Right cardiac atrium (tissue), 5 donors: Measurements from ENCODE around the gene GPRC5A. TPM values are rescaled to one million over a fixed set of nuclear protein-coding genes. Genes with fewer than 3 reads are reported as not detected.
"Not testable (repeated sequence)": the region's sequence is repeated elsewhere in the genome, so short reads cannot be mapped to it uniquely, and the experiment has no call there.

Experiments
- ATAC-seq, 2 donors: fragments of 200-7000 bp; cut with Tn5 transposase; one replicate each; pipeline versions ENCODE4 v1.8.0 to v1.9.1; 2020; ENCODE audit warnings: moderate library complexity in 2 of 2, mild to moderate bottlenecking in 1 of 2
- DNase-seq, 3 donors: peaks; one replicate each; pipeline ENCODE4 v3.0.0-alpha.2; 2020
- H3K27ac ChIP-seq: one replicate; pipeline ENCODE4 v1.5.1; 2013; ENCODE audit warnings: mild to moderate bottlenecking, low read length, control low read depth, moderate library complexity
- H3K27me3 ChIP-seq: one replicate; pipeline ENCODE4 v1.6.1; 2013; ENCODE audit not compliant: control insufficient read depth, insufficient read depth
- H3K4me1 ChIP-seq: one replicate; pipeline ENCODE4 v1.6.1; 2013; ENCODE audit warnings: low read length; ENCODE audit not compliant: control insufficient read depth, insufficient read depth
- H3K4me3 ChIP-seq: one replicate; pipeline ENCODE4 v1.5.1; 2013; ENCODE audit warnings: low read length, control low read depth
- H3K9me3 ChIP-seq: one replicate; pipeline ENCODE4 v1.6.1; 2013; ENCODE audit warnings: low read length; ENCODE audit not compliant: control insufficient read depth
- WGBS: extraction: QIAGEN DNeasy Blood & Tissue Kit; methylation state at CpG from one replicate; pipeline ENCODE4 v1.1.7; 2013; 5-methylcytosine and 5-hydroxymethylcytosine counted together
- intact Hi-C, 4 donors: fragments of 100-400 bp; cut with DNase I; formaldehyde crosslinking; loops; one replicate each; pipeline versions ENCODE4 v1.11.0 to v1.14.0; 2022 to 2023
- polyA plus RNA-seq: library from polyadenylated mRNA; stranded (reverse); fragments of 200-250 nt; gene quantifications from one replicate; pipeline ENCODE4 v1.2.3, GENCODE V29; 2013
- total RNA-seq, 4 donors: library from RNA; stranded (reverse); fragmentation: NEBNext Ultra II Directional; extraction: Animal tissue kit (Norgen Biotek cat#: 25700); gene quantifications; one replicate each; pipeline ENCODE4 v1.2.1, GENCODE V29; 2021
- donor health status: healthy with polysubstance abuse.
- donor health status: DM: no; HTN: yes; CAD: no.
- donor health status: DM: no; HTN: no; CAD: no.
- donor health status: DM: no; HTN: yes; CAD: no; lungs with severe emphysema.
- donor health status: DM: yes; HTN: yes; CAD: no.

Gene GPRC5A
- total and polyA plus RNA-seq, 5 donors, result 1.3 to 8.0 (median 4.9) TPM

GRCh38 chr12:12872139-12872933 is 19.0 kb upstream of the GPRC5A start:
- peak in 1 of 2 donors; percentile 60 for ATAC-seq
- WGBS, result 73% methylated on average over 10 of the region's 10 CpGs
- intact Hi-C loops, result no loop called here
- Histone ChIP-seq H3K27me3 (no peaks in the 10 kb centered on the region), H3K4me1 (no peaks in the 10 kb centered on the region), H3K9me3 (no peaks in the 10 kb centered on the region), H3K27ac (no peak overlapping the region), H3K4me3 (no peak overlapping the region)
- DNase-seq, result no peak

DNA sequence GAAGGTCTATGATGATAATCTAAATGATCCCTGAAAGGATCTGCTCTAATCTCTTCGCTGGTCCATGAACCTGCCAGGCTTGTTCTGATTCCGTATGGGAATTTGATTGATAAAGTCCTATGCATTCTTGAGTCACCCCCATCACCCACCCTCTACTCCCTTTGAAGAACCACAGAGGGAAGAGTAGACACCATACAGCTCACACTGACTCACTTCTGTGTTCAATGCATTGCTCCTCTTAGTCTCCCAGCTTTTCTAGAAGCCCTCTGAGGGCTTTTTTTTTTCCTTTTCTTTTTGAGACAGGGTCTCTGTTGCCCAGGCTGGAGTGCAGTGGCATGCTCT is 18.5 kb upstream of the GPRC5A start:
- intact Hi-C loops, result no loop called here
- H3K4me3 ChIP-seq, result no peak overlapping the region

DNA sequence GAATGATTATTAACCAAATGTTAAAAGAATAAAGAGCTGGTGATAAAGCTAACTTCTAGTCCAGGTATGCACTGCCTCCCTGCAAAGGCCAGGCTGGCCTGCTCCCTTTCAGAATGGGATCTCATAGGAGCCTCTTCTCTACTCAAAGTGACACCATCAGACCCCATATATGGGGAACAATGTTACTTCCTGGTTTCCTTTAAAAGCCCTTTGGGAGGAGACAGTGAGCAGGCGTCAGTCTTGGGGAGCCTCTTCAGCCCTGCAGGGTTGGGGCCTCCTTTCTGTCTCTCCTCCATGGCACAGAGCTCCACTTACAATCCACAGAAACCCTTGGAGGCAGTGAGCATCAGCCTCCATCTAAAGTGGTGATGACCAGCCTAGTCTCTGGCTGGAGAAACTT is 17.3 kb upstream of the GPRC5A start:
- no peaks in the 10 kb centered on the region for H3K9me3 ChIP-seq
- no peak for ATAC-seq
- WGBS, result 74% methylated on average over 1 of the region's 1 CpG

More for the DNA sequence above, 18.5 kb upstream of the GPRC5A start:
- DNase-seq (no peak), ATAC-seq (no peak)
- Histone ChIP-seq H3K27me3 (no peaks in the 10 kb centered on the region), H3K9me3 (no peaks in the 10 kb centered on the region), H3K4me1 (no peaks in the 10 kb centered on the region), H3K27ac (no peak overlapping the region)
- WGBS, result 96% methylated on average over 2 of the region's 2 CpGs

GRCh38 chr12:12875301-12875700 is 16.1 kb upstream of the GPRC5A start:
- 97% methylated on average over 10 of the region's 10 CpGs for WGBS
- DNase-seq, H3K27me3 ChIP-seq, H3K27ac ChIP-seq, ATAC-seq, intact Hi-C loops, H3K9me3 ChIP-seq, H3K4me1 ChIP-seq, H3K4me3 ChIP-seq: not testable (repeated sequence)

More for the DNA sequence above, 17.3 kb upstream of the GPRC5A start:
- no peaks in the 10 kb centered on the region for H3K27me3 ChIP-seq
- intact Hi-C loops, result no loop called here
- H3K27ac ChIP-seq, result no peak overlapping the region
- DNase-seq, result no peak
- H3K4me3 ChIP-seq, result no peak overlapping the region
- no peaks in the 10 kb centered on the region for H3K4me1 ChIP-seq

DNA sequence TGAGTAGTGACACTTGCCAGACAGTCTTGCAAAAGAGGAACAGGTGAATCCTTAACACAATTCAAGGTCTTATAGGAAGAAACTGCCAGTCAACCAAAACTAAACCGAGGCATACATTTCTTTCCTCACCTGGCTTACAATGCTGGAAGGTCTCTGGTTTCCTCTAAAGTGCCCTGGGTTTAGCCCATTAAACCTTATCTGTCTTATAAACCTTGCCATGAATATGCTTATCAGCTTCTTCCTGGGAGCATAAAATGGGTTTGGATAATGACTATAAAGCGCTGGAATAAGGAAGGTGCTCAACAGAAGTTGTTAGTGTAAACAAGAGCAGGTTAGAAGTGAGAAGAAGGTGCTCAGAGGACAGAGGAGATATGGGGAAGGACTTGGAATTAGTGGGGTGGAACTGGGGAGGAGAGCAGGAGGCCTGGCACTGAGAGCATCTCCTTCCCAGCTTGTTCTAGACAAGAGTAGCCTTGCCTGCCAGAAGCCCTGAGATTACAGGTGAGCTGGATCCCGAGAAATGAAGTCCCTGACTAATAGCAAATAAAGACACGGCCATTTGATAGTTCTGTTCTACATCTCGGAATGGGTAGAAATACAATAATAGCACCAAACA is 14.1 kb upstream of the GPRC5A start:
- Histone ChIP-seq H3K9me3 (no peaks in the 10 kb centered on the region), H3K4me3 (no peak overlapping the region), H3K27ac (no peak overlapping the region), H3K27me3 (no peaks in the 10 kb centered on the region), H3K4me1 (no peaks in the 10 kb centered on the region)
- no peak for ATAC-seq
- 85% methylated on average over 5 of the region's 5 CpGs for WGBS
- DNase-seq, result no peak
- intact Hi-C loops, result no loop called here

- Histone ChIP-seq H3K27ac (no peak overlapping the region), H3K4me1 (no peaks in the 10 kb centered on the region), H3K27me3 (no peaks in the 10 kb centered on the region), H3K4me3 (no peak overlapping the region), H3K9me3 (no peaks in the 10 kb centered on the region)
- WGBS, result 78% methylated on average over 9 of the region's 9 CpGs
- DNase-seq (no peak), ATAC-seq (no peak)
- intact Hi-C loops, result no loop called here
Observed at GRCh38 chr12:12877781-12878455, 13.4 kb upstream of the GPRC5A start.

GRCh38 chr12:12880537-12880936 is 10.8 kb upstream of the GPRC5A start:
- intact Hi-C loops, result no loop called here
- no peak for ATAC-seq

DNA sequence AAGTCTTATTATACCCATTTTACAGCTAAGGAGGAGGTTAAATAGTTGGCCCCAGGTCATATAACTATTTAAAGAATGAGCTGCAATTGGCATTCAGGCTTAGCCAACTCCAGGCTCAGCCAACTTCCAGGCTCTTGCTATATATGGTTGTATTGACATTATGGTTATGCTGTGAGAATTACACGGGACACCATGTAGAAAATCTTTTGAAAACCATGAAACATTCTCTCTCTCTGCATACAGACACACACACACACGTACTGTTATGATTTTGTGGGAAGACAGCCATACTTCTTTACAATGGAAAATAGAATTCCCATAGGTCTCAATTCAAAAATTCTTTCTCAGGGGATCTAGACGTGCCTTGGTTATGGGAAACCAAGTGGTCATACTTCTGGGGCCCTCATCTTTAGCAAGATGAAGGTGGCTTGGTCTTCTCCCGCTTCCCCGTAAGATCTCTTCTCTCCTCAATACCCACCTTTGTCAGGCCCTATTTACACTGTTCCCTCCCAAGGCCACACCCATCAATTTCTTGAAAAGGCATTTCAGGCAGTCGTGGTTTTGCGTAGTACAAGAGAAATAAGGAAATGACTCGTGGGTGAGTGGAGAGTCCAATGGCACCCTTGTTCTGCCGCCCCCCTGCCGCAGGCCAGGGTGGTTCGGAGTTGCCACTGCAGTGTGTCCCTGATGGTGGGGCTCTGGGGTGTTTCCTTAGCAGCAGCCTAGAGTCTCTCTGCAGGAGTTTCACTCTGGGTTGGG is 10.0 kb upstream of the GPRC5A start:
- peak in 1 of 2 donors; percentile 37 for ATAC-seq
- 73% methylated on average over 11 of the region's 11 CpGs for WGBS
- no peak for DNase-seq

More at GRCh38 chr12:12880537-12880936, 10.8 kb upstream of the GPRC5A start:
- Histone ChIP-seq H3K27me3 (no peaks in the 10 kb centered on the region), H3K4me1 (no peaks in the 10 kb centered on the region), H3K9me3 (no peaks in the 10 kb centered on the region), H3K4me3 (no peak overlapping the region), H3K27ac (no peak overlapping the region)
- no peak for DNase-seq
- 89% methylated on average over 6 of the region's 6 CpGs for WGBS

GRCh38 chr12:12882288-12882687 is 9.1 kb upstream of the GPRC5A start:
- Histone ChIP-seq H3K27ac (no peak overlapping the region), H3K27me3 (no peaks in the 10 kb centered on the region), H3K9me3 (no peaks in the 10 kb centered on the region), H3K4me3 (no peak overlapping the region), H3K4me1 (no peaks in the 10 kb centered on the region)
- intact Hi-C loops, result no loop called here
- no peak for DNase-seq
- WGBS, result 92% methylated on average over 5 of the region's 5 CpGs
- no peak for ATAC-seq

More for the DNA sequence above, 10.0 kb upstream of the GPRC5A start:
- intact Hi-C loops, result no loop called here
- Histone ChIP-seq H3K27me3 (no peaks in the 10 kb centered on the region), H3K4me3 (no peak overlapping the region), H3K9me3 (no peaks in the 10 kb centered on the region), H3K4me1 (no peaks in the 10 kb centered on the region), H3K27ac (no peak overlapping the region)

- 86% methylated on average over 6 of the region's 6 CpGs for WGBS
- Histone ChIP-seq H3K27me3 (no peaks in the 10 kb centered on the region), H3K4me3 (no peak overlapping the region), H3K9me3 (no peaks in the 10 kb centered on the region), H3K27ac (no peak overlapping the region), H3K4me1 (no peaks in the 10 kb centered on the region)
- intact Hi-C loops, result no loop called here
- DNase-seq, result no peak
- ATAC-seq, result peak in 1 of 2 donors; percentile 49
Observed at GRCh38 chr12:12883369-12884001, 7.9 kb upstream of the GPRC5A start.
